ENCODE results near the gene APOL4. TPM values are rescaled to one million over a fixed set of nuclear protein-coding genes. Genes with fewer than 3 reads are reported as not detected.

Gene APOL4
- polyA plus RNA-seq, 1 donor (not counting 4 experiments of a cell fraction or from before 2014, with no cell fraction given): 0.08 TPM

DNA sequence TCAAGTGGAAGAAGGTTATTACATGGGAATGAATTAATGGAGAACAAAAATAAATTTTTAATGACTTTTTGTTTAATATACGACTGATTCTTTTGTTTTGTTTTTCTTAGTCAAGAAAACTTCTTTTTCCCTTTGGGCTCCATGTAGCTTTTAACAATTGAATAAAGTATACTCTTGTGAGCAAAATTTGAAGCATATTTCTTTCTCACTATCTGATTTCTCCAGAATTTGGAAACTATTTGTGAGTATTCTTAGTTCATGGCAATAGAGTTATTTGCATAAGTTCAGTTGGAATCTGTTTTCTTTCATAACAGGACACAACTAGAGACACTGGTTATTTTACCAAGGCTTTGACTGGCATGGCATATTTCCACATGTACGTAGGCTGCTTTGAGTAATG, 47.6 kb upstream of the APOL4 start:
- H3K9me3 ChIP-seq (ENCODE audit: control insufficient read depth, low read depth, low read length): no peaks in the 10 kb centered on the region
- H3K4me1 ChIP-seq (ENCODE audit: control insufficient read depth, extremely low read depth, insufficient read depth, low read length): no peaks in the 10 kb centered on the region
- no peaks in the 10 kb centered on the region for H3K36me3 ChIP-seq (ENCODE audit: control insufficient read depth in 2 of 2, extremely low read depth in 1 of 2, insufficient read depth in 2 of 2, low read length in 2 of 2)
- no peaks in the 10 kb centered on the region for H3K79me2 ChIP-seq (ENCODE audit: control insufficient read depth, insufficient read depth, low read length)
- no peak overlapping the region for H3K9ac ChIP-seq (ENCODE audit: control insufficient read depth, extremely low read depth, insufficient read depth, low read length)
- H3K4me2 ChIP-seq (ENCODE audit: control insufficient read depth, extremely low read depth, insufficient read depth, low read depth, low read length): no peak overlapping the region
- no peaks in the 10 kb centered on the region for H3K9me1 ChIP-seq (ENCODE audit: control insufficient read depth, extremely low read depth, insufficient read depth, low read length)
- H4K20me1 ChIP-seq (ENCODE audit: control insufficient read depth, extremely low read depth, insufficient read depth, low read length): no peaks in the 10 kb centered on the region
- no peak for DNase-seq (ENCODE audit: low read depth, low spot score)
- TF ChIP-seq, protein P1, sequence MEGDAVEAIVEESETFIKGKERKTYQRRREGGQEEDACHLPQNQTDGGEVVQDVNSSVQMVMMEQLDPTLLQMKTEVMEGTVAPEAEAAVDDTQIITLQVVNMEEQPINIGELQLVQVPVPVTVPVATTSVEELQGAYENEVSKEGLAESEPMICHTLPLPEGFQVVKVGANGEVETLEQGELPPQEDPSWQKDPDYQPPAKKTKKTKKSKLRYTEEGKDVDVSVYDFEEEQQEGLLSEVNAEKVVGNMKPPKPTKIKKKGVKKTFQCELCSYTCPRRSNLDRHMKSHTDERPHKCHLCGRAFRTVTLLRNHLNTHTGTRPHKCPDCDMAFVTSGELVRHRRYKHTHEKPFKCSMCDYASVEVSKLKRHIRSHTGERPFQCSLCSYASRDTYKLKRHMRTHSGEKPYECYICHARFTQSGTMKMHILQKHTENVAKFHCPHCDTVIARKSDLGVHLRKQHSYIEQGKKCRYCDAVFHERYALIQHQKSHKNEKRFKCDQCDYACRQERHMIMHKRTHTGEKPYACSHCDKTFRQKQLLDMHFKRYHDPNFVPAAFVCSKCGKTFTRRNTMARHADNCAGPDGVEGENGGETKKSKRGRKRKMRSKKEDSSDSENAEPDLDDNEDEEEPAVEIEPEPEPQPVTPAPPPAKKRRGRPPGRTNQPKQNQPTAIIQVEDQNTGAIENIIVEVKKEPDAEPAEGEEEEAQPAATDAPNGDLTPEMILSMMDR (optimal IDR thresholded peaks at IDR 0.05 in 1 of 3, IDR thresholded peaks at IDR 0.05 in 1 of 3, conservative IDR thresholded peaks at IDR 0.05 in 1 of 3; ENCODE audit: extremely low read depth in 1 of 3, insufficient read depth in 2 of 3, low read length in 3 of 3): no peak
- no peak for TF ChIP-seq EZH2 (IDR thresholded peaks at IDR 0.05; ENCODE audit: low read length)
- H3K27me3 ChIP-seq (ENCODE audit: control insufficient read depth, extremely low read depth, insufficient read depth, low read length): no peaks in the 10 kb centered on the region
- no peak overlapping the region for H3K4me3 ChIP-seq (ENCODE audit: control insufficient read depth in 2 of 3, extremely low read depth in 1 of 3, insufficient read depth in 2 of 3, low read depth in 1 of 3, low read length in 3 of 3)
- H2AFZ ChIP-seq (ENCODE audit: control insufficient read depth, low read length): no peak overlapping the region
- no peak overlapping the region for H3K27ac ChIP-seq (ENCODE audit: control insufficient read depth, insufficient read depth, low read length)
- FAIRE-seq: no peak
- dilution Hi-C loops (cut with MboI; ENCODE audit: extremely low pct_ligation_motif_present, low sequenced_read_pairs): no loop called here

DNA sequence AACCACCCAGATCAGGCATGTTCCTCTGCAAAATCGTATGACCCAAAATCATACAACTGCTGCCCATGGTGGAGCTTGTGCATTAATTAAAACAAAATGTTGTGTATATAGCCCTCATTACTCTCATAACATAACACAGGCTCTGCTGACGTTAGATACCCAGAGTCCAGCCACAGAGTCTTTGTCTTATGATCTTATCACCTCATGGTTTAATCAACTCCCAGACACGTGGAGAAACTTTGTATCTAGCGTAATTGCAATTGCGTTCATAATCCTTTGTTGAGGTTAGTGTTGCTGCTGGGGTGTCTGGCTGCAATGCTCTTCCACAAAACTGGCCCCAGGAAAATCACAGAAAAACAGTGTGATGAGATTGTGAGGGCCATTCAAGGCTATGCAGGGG, 46.3 kb upstream of the APOL4 start:
- H3K9me1 ChIP-seq (ENCODE audit: control insufficient read depth, extremely low read depth, insufficient read depth, low read length): no peaks in the 10 kb centered on the region
- TF ChIP-seq, protein P1 (optimal IDR thresholded peaks at IDR 0.05 in 1 of 3, IDR thresholded peaks at IDR 0.05 in 1 of 3, conservative IDR thresholded peaks at IDR 0.05 in 1 of 3; ENCODE audit: extremely low read depth in 1 of 3, insufficient read depth in 2 of 3, low read length in 3 of 3): no peak
- TF ChIP-seq EZH2 (IDR thresholded peaks at IDR 0.05; ENCODE audit: low read length): no peak
- no peak overlapping the region for H3K27ac ChIP-seq (ENCODE audit: control insufficient read depth, insufficient read depth, low read length)
- H3K4me1 ChIP-seq (ENCODE audit: control insufficient read depth, extremely low read depth, insufficient read depth, low read length): no peaks in the 10 kb centered on the region
- dilution Hi-C loops (cut with MboI; ENCODE audit: extremely low pct_ligation_motif_present, low sequenced_read_pairs): no loop called here
- no peak for DNase-seq (ENCODE audit: low read depth, low spot score)
- no peak overlapping the region for H2AFZ ChIP-seq (ENCODE audit: control insufficient read depth, low read length)
- no peaks in the 10 kb centered on the region for H3K27me3 ChIP-seq (ENCODE audit: control insufficient read depth, extremely low read depth, insufficient read depth, low read length)
- H3K4me3 ChIP-seq (ENCODE audit: control insufficient read depth in 2 of 3, extremely low read depth in 1 of 3, insufficient read depth in 2 of 3, low read depth in 1 of 3, low read length in 3 of 3): no peak overlapping the region
- no peak overlapping the region for H3K4me2 ChIP-seq (ENCODE audit: control insufficient read depth, extremely low read depth, insufficient read depth, low read depth, low read length)
- H4K20me1 ChIP-seq (ENCODE audit: control insufficient read depth, extremely low read depth, insufficient read depth, low read length): no peaks in the 10 kb centered on the region
- H3K9me3 ChIP-seq (ENCODE audit: control insufficient read depth, low read depth, low read length): no peaks in the 10 kb centered on the region
- H3K36me3 ChIP-seq (ENCODE audit: control insufficient read depth in 2 of 2, extremely low read depth in 1 of 2, insufficient read depth in 2 of 2, low read length in 2 of 2): no peaks in the 10 kb centered on the region
- FAIRE-seq: no peak
- no peaks in the 10 kb centered on the region for H3K79me2 ChIP-seq (ENCODE audit: control insufficient read depth, insufficient read depth, low read length)
- H3K9ac ChIP-seq (ENCODE audit: control insufficient read depth, extremely low read depth, insufficient read depth, low read length): no peak overlapping the region

Data from keratinocyte (primary cell).